NB4 (cell line): Measurements from ENCODE around the gene SLC30A7.
A peak's percentile ranks its signal among the peaks of the same experiment; 100 is the strongest.
"Not testable (repeated sequence)": the region's sequence is repeated elsewhere in the genome, so short reads cannot be mapped to it uniquely, and the experiment has no call there.

Source experiments
- DNase-seq: peaks from one replicate; pipeline ENCODE4 v3.0.0; 2010; ENCODE audit warnings: low read depth
- H3K4me3 ChIP-seq: one replicate; pipeline ENCODE4 v1.5.1; 2011; ENCODE audit warnings: mild to moderate bottlenecking, low read depth, low read length, moderate library complexity
- CTCF ChIP-seq: IDR thresholded peaks from one replicate; pipeline ENCODE4 v1.5.1; 2012; ENCODE audit warnings: low read depth, low read length
- MAX ChIP-seq: IDR thresholded peaks from 2 replicates; pipeline ENCODE4 v1.6.1; 2011; ENCODE audit warnings: low read depth, low read length
- MYC ChIP-seq: IDR thresholded peaks from 2 replicates; pipeline ENCODE4 v1.6.1; 2011; ENCODE audit warnings: low read depth, low read length
- POLR2A ChIP-seq: IDR thresholded peaks from 2 replicates; pipeline ENCODE4 v1.6.1; 2011; ENCODE audit warnings: mild to moderate bottlenecking; ENCODE audit not compliant: insufficient read length; ENCODE audit errors: extremely low read depth

The SLC30A7 gene

GRCh38 chr1:100895540-100896480 is at the start of gene SLC30A7:
Gene SLC30A7, plus strand, starts transcription at chr1:100896090. Its CDS starts 173 bp downstream, at chr1:100896263.
- TF ChIP-seq CTCF (no peak), MAX (peak; percentile 96), MYC (peak; percentile 87), POLR2A (peak; percentile 73)
- DNase-seq: peak; percentile 93
- peak within 1 kb of the TSS; percentile 96 for H3K4me3 ChIP-seq

- DNase-seq: no peak
- TF ChIP-seq POLR2A: no peak
- no peak for TF ChIP-seq MAX
- no peak for TF ChIP-seq CTCF
- TF ChIP-seq MYC: no peak
- H3K4me3 ChIP-seq: no peak overlapping the region
Measured at GRCh38 chr1:100847361-100848082, 48.4 kb upstream of the SLC30A7 start.

GRCh38 chr1:100851726-100852125 is 44.2 kb upstream of the SLC30A7 start:
- DNase-seq: no peak
- H3K4me3 ChIP-seq: no peak overlapping the region
- TF ChIP-seq CTCF (no peak), MYC (no peak), MAX (no peak), POLR2A (no peak)

GRCh38 chr1:100852976-100853375 is 42.9 kb upstream of the SLC30A7 start:
- H3K4me3 ChIP-seq: no peak overlapping the region
- no peak for DNase-seq
- no peak for TF ChIP-seq MAX
- no peak for TF ChIP-seq MYC
- no peak for TF ChIP-seq POLR2A
- TF ChIP-seq CTCF: no peak

- not testable (repeated sequence) for H3K4me3 ChIP-seq, DNase-seq
Measured at GRCh38 chr1:100855116-100855515, 40.8 kb upstream of the SLC30A7 start.

GRCh38 chr1:100860397-100860991 is 35.4 kb upstream of the SLC30A7 start:
- DNase-seq: no peak
- no peak overlapping the region for H3K4me3 ChIP-seq
- TF ChIP-seq MAX (no peak), CTCF (no peak), MYC (no peak), POLR2A (no peak)
